Calu3 (cell line): ENCODE measurements around the gene STRN. TPM values are rescaled to one million over a fixed set of nuclear protein-coding genes. Genes with fewer than 3 reads are reported as not detected.
A peak's percentile ranks its signal among the peaks of the same experiment; 100 is the strongest.
"Not testable (repeated sequence)": the region's sequence is repeated elsewhere in the genome, so short reads cannot be mapped to it uniquely, and the experiment has no call there.

Experiments
- BruUV-seq: library from RNA; stranded (reverse); fragments of 400-500 nt; replicated peaks from 2 replicates; lab custom pipeline; 2021; lab: Mats Ljungman, UMichigan
- CTCF ChIA-PET: fragments of 300-600 bp; sonication (Branson Sonifier 250); formaldehyde crosslinking; loops from one replicate; lab custom pipeline; 2022; ENCODE audit warnings: antibody characterized with exemption; lab: Charles Lee
- DNase-seq: peaks from one replicate; pipeline ENCODE4 v3.0.0; 2022
- H3K27ac Mint-ChIP-seq: one replicate; pipeline ENCODE4 v1.8.0; 2022; ENCODE audit warnings: mixed read lengths; ENCODE audit not compliant: unreplicated experiment
- H3K27me3 Mint-ChIP-seq: one replicate; pipeline ENCODE4 v1.8.0; 2022; ENCODE audit warnings: mixed read lengths; ENCODE audit not compliant: unreplicated experiment
- H3K36me3 Mint-ChIP-seq: one replicate; pipeline ENCODE4 v1.8.0; 2022; ENCODE audit warnings: mild to moderate bottlenecking, moderate library complexity, mixed read lengths; ENCODE audit not compliant: insufficient read depth, unreplicated experiment
- H3K4me1 Mint-ChIP-seq: one replicate; pipeline ENCODE4 v1.8.0; 2022; ENCODE audit warnings: mild to moderate bottlenecking, low read depth, mixed read lengths; ENCODE audit not compliant: unreplicated experiment
- H3K4me3 Mint-ChIP-seq: one replicate; pipeline ENCODE4 v1.8.0; 2022; ENCODE audit warnings: mild to moderate bottlenecking, low read depth, moderate library complexity, mixed read lengths; ENCODE audit not compliant: unreplicated experiment
- H3K9me3 Mint-ChIP-seq: one replicate; pipeline ENCODE4 v1.8.0; 2022; ENCODE audit warnings: low read depth, mixed read lengths; ENCODE audit not compliant: unreplicated experiment
- CTCF ChIP-seq: fragments of 200-600 bp; IDR thresholded peaks from one replicate; pipeline ENCODE4 v1.8.0; 2022; ENCODE audit warnings: antibody characterized with exemption; ENCODE audit not compliant: unreplicated experiment
- intact Hi-C: fragments of 100-400 bp; cut with micrococcal nuclease; formaldehyde crosslinking; loops from one replicate; pipeline ENCODE4 v1.10.0; 2022; ENCODE audit not compliant: unreplicated experiment
- total RNA-seq: library from RNA; stranded (reverse); gene quantifications from 2 replicates; pipeline ENCODE4 v1.2.3, GENCODE V29; 2022

STRN gene
- total RNA-seq, 1 experiment from 2014 or later: 29.3 TPM

DNA sequence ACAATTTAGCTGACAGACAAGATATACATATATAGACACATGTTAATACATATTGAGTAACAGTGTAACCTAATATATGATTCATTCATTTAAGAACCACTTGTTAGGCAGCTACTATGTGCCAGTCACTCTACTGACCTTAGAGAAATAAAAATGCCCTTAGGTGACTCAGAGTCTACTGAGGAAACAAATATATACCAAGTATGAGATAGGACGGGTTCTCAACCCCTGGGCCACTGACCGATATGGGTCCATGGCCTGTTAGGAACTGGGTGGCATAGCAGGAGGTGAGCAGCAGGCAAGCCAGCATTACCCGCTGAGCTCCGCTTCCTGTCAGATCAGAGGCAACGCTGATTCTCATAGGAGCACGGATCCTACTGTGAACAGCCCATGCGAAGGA is 14.8 kb downstream of the STRN start:
- Mint-ChIP-seq H3K4me1 (peaks cover 44% of the 10 kb centered on the region), H3K36me3 (peaks cover 9% of the 10 kb centered on the region), H3K27me3 (no peaks in the 10 kb centered on the region), H3K4me3 (peak overlapping the region; percentile 24), H3K27ac (peak overlapping the region; percentile 91), H3K9me3 (no peaks in the 10 kb centered on the region)
- intact Hi-C loops: no loop called here
- peak; percentile 27 for DNase-seq
- CTCF ChIA-PET: interaction anchor here (0.8 to 1.1 kb wide), 2 partner anchors 24 to 37 kb away, joined by 3 read pairs; no protein-coding TSS in a partner anchor
- no peak for TF ChIP-seq CTCF
- no TSS peak for BruUV-seq

DNA sequence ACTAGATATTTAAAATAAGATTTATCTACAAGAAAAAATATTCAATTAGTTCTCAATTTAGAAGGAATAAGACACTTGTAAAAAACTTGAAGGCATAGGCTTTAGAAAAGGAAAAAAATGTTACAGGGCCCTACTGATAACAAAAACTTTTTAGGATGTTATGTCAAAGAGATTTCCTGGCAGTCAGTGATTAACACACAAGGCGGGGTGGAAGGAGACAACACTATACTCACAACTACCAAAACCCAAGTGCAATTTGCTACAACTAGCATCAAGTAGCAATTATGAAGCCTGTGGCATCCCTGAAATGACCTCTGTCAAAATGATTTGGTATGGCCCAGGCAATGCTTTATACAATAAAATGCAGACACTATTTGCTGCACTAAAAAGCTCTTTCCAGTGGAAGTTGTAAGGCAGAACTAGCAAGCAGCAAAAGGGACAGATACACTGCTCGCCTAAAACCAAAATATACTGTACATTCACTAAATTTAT is 15.3 kb downstream of the STRN start:
- peaks cover 9% of the 10 kb centered on the region for H3K36me3 Mint-ChIP-seq
- CTCF ChIA-PET: interaction anchor here (0.8 to 1.1 kb wide), 2 partner anchors 25 to 38 kb away, joined by 3 read pairs; no protein-coding TSS in a partner anchor
- intact Hi-C loops: no loop called here
- no peak for DNase-seq
- no peaks in the 10 kb centered on the region for H3K27me3 Mint-ChIP-seq
- peak overlapping the region; percentile 91 for H3K27ac Mint-ChIP-seq
- H3K4me3 Mint-ChIP-seq: no peak overlapping the region
- peaks cover 44% of the 10 kb centered on the region for H3K4me1 Mint-ChIP-seq
- H3K9me3 Mint-ChIP-seq: no peaks in the 10 kb centered on the region
- BruUV-seq: no TSS peak
- TF ChIP-seq CTCF: no peak

GRCh38 chr2:36949845-36950244 is 16.5 kb downstream of the STRN start:
- Mint-ChIP-seq H3K9me3 (no peaks in the 10 kb centered on the region), H3K4me1 (peaks cover 44% of the 10 kb centered on the region), H3K4me3 (no peak overlapping the region), H3K27ac (peak overlapping the region; percentile 14), H3K27me3 (no peaks in the 10 kb centered on the region), H3K36me3 (peaks cover 9% of the 10 kb centered on the region)
- intact Hi-C loops: no loop called here
- no peak for DNase-seq
- no TSS peak for BruUV-seq
- TF ChIP-seq CTCF: no peak
- CTCF ChIA-PET: no interaction called here

DNA sequence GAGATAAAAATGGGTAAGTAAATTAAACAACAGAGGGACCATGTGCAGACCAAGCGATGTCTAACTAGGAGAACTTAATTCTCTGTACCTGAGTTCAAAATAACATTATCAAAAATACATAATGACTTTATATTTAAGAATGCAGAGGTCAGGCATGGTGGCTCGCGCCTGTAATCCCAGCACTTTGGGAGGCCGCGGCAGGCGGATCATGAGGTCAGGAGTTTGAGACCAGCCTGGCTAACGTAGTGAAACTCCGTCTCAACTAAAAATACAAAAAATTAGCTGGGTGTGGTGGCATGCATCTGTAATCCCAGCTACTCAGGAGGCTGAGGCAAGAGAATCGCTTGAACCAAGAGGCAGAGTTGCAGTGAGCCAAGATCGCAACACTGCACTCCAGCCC is 21.1 kb downstream of the STRN start:
- DNase-seq, H3K9me3 Mint-ChIP-seq, H3K36me3 Mint-ChIP-seq, H3K27me3 Mint-ChIP-seq, H3K4me3 Mint-ChIP-seq, H3K27ac Mint-ChIP-seq, intact Hi-C loops, BruUV-seq, CTCF ChIA-PET: not testable (repeated sequence)
- H3K4me1 Mint-ChIP-seq: peaks cover 14% of the 10 kb centered on the region

DNA sequence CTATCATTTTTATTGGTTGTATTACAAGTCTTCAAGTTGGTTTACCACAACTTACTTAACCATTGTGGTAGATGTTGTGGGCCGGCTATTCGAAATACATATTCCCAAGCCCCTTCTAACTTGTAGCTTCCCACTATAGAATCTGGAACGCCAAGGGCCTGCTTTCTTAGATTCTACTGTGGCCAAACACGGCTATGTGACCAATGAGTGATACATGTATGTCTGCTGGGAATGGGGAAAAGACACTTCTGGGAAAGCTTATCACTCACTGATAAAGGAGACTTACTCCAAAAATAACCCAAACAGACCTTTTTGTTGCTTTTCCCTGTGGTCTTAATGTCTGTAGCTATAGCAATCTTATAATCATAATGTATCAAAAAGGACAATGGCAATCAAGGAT is 24.5 kb downstream of the STRN start:
- no peaks in the 10 kb centered on the region for H3K27me3 Mint-ChIP-seq
- CTCF ChIA-PET: no interaction called here

DNA sequence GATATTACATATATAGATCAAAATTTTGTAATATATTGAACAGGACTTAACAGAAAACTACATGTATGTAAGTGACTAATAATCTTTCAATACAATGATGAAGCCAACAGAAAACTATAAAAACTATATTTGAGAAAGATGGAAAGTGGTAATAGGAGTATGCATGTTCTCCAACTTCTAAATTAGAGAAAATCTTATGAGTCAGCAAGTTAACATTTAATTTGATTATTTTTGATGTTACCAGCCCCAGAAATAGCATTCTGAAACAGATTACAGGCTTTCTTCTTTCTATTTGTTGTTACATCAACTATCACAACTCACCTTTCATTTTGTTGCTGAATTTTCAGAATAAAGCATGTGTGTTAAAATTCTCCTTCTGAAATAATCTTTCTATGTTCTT is 29.8 kb downstream of the STRN start:
- BruUV-seq, DNase-seq, H3K4me1 Mint-ChIP-seq, CTCF ChIA-PET, intact Hi-C loops, H3K9me3 Mint-ChIP-seq, H3K27ac Mint-ChIP-seq, H3K4me3 Mint-ChIP-seq, H3K27me3 Mint-ChIP-seq, H3K36me3 Mint-ChIP-seq: not testable (repeated sequence)

More for the DNA sequence above, 24.5 kb downstream of the STRN start:
- TF ChIP-seq CTCF: no peak
- Mint-ChIP-seq H3K9me3 (no peaks in the 10 kb centered on the region), H3K4me3 (no peak overlapping the region), H3K4me1 (no peaks in the 10 kb centered on the region), H3K27ac (no peak overlapping the region), H3K36me3 (no peaks in the 10 kb centered on the region)
- no peak for DNase-seq
- BruUV-seq: no TSS peak
- intact Hi-C loops: no loop called here

- H3K4me3 Mint-ChIP-seq, H3K27ac Mint-ChIP-seq, H3K9me3 Mint-ChIP-seq, H3K4me1 Mint-ChIP-seq, H3K36me3 Mint-ChIP-seq, intact Hi-C loops, H3K27me3 Mint-ChIP-seq, DNase-seq, BruUV-seq: not testable (repeated sequence)
- CTCF ChIA-PET: interaction anchor here (0.6 kb wide), 1 partner anchor 44 kb away, joined by 3 read pairs; no protein-coding TSS in a partner anchor
Observed at GRCh38 chr2:36931688-36932087, 34.6 kb downstream of the STRN start.
